WERI-Rb-1 (cell line): Measurements from ENCODE around the gene ID4.

Experiments
- DNase-seq: peaks from one replicate; pipeline ENCODE4 v3.0.0-alpha.2; 2020
- H3K27ac ChIP-seq: fragments of 250-450 bp; sonication (Bioruptor Pico); 2 replicates; pipeline ENCODE4 v1.5.1; 2020; ENCODE audit warnings: mild to moderate bottlenecking, moderate library complexity
- H3K27me3 ChIP-seq: fragments of 250-450 bp; sonication (Bioruptor Pico); 2 replicates; pipeline ENCODE4 v1.5.1; 2021; ENCODE audit warnings: mild to moderate bottlenecking, low read depth, moderate library complexity; ENCODE audit not compliant: insufficient read depth, severe bottlenecking
- H3K36me3 ChIP-seq: fragments of 250-450 bp; sonication (Bioruptor Pico); 2 replicates; pipeline ENCODE4 v1.5.1; 2020; ENCODE audit warnings: mild to moderate bottlenecking, moderate library complexity
- H3K4me3 ChIP-seq: 2 replicates; pipeline ENCODE4 v1.5.1; 2011; ENCODE audit warnings: low read depth, mild to moderate bottlenecking, control low read depth, low read length
- H3K9me3 ChIP-seq: fragments of 250-450 bp; sonication (Bioruptor Pico); 2 replicates; pipeline ENCODE4 v1.5.1; 2021; ENCODE audit warnings: mild to moderate bottlenecking, moderate library complexity; ENCODE audit not compliant: severe bottlenecking
- TF ChIP-seq, protein P1 (sequence below): IDR thresholded peaks from 2 replicates; pipeline ENCODE4 v1.5.1; 2011; ENCODE audit warnings: low read depth, mild to moderate bottlenecking, control low read depth, inconsistent platforms, low read length

The ID4 gene

DNA sequence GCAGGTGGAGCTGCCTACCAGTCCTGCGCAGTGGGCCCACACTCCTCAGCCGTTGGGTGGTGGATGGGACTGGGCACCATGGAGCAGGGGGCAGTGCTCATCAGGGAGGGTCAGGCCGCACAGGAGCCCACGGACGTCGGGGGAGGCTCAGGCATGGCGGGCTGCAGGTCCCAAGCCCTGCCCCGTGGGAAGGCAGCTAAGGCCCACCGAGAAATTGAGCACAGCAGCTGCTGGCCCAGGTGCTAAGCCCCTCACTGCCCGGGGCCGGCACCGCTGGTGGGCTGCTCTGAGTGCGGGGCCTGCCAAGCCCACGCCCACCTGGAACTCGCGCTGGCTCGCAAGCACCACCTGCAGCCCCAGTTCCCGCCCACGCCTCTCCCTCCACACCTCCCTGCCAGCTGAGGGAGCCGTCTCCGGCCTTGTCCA lies 30.2 kb upstream of the ID4 start:
- Histone ChIP-seq H3K36me3 (no peaks in the 10 kb centered on the region), H3K27me3 (no peaks in the 10 kb centered on the region), H3K4me3 (no peak overlapping the region), H3K27ac (no peak overlapping the region), H3K9me3 (peaks cover 11% of the 10 kb centered on the region)
- TF ChIP-seq, protein P1, sequence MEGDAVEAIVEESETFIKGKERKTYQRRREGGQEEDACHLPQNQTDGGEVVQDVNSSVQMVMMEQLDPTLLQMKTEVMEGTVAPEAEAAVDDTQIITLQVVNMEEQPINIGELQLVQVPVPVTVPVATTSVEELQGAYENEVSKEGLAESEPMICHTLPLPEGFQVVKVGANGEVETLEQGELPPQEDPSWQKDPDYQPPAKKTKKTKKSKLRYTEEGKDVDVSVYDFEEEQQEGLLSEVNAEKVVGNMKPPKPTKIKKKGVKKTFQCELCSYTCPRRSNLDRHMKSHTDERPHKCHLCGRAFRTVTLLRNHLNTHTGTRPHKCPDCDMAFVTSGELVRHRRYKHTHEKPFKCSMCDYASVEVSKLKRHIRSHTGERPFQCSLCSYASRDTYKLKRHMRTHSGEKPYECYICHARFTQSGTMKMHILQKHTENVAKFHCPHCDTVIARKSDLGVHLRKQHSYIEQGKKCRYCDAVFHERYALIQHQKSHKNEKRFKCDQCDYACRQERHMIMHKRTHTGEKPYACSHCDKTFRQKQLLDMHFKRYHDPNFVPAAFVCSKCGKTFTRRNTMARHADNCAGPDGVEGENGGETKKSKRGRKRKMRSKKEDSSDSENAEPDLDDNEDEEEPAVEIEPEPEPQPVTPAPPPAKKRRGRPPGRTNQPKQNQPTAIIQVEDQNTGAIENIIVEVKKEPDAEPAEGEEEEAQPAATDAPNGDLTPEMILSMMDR: no peak
- DNase-seq: no peak

DNA sequence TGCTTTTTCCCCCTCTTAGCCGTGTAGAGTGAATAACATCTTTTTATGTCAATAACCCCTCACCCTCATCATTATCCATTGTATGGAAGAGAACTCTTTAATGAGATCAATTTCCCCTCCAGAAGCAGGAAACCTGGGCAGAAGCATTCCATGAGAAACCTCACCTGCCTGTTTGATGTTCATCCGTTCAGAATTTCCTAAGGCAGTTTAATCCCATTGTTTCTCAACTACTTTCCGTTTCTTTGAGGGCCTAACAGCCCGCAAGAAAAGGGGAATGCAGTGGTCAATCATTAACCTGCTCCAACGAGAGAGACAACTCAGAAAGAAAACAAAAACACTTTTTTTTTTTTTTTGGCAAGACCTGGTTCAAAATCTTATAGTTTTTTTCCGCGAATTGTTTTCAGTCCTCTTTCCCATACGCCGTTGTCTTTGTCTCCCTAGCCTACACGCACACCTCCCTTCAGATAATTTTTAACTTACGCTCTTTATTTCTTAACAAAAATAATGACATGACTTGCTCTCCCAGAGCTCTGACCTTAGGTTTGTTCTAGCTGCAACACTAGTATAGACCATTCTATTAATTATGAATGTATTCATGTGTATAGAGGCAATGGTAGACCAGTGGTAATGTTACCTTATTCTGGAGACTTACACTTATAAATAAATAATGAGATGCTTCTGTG lies 25.6 kb upstream of the ID4 start:
- H3K27ac ChIP-seq: no peak overlapping the region
- H3K9me3 ChIP-seq: peaks cover 7% of the 10 kb centered on the region
- H3K36me3 ChIP-seq: no peaks in the 10 kb centered on the region
- no peak overlapping the region for H3K4me3 ChIP-seq
- no peak for DNase-seq
- H3K27me3 ChIP-seq: no peaks in the 10 kb centered on the region
- TF ChIP-seq, protein P1: no peak

DNA sequence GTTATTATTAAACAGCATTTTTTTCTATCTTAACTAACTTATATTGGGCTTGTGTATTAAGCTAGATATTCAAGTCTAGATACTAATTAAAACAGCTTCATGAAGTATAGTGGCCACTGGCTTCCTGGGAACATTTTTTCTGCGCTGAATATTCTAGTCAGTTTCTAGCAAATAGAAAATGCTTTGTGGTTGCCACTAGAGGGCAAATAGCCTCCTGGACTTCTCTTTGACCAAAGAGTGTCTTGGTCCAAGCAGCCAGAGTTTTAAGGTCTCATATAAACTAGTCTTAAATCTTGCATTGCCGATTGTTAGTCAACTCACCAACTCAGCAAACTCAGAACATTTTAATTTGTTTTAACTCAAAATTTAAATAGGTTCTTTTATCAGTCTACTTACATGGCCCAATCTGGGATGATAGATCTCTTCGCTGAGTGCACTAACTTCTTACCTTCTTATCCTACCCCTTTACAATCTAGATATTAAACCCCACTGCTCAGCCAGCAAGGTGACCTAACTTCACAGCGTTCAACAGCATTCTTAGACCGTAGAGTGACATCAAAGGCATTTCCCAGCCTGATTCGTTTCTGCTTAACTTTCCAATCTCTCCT lies 24.6 kb upstream of the ID4 start:
- Histone ChIP-seq H3K4me3 (no peak overlapping the region), H3K36me3 (no peaks in the 10 kb centered on the region), H3K9me3 (no peaks in the 10 kb centered on the region), H3K27me3 (no peaks in the 10 kb centered on the region), H3K27ac (no peak overlapping the region)
- TF ChIP-seq, protein P1: peak; percentile 73
- DNase-seq: no peak

DNA sequence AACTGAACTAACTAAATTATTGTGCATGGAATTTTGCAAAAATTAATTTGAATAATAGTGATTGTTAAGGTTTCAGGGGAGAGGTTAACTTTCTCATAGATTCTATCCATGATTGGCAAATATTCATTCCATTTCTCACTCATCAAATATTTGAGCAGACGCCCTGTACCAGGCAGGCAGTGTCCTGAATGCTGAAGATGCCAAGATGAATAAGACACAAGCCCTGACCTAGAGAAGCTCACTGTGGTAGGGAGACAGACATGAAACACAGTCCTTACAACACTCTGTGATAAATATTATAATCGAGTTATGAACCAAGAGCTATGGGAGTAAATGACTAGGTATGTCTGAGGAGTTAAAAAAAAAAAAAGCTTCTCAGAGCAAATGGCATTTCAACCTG lies 18.4 kb upstream of the ID4 start:
- no peak for DNase-seq
- Histone ChIP-seq H3K4me3 (no peak overlapping the region), H3K27me3 (no peaks in the 10 kb centered on the region), H3K27ac (no peak overlapping the region), H3K36me3 (no peaks in the 10 kb centered on the region), H3K9me3 (no peaks in the 10 kb centered on the region)
- TF ChIP-seq, protein P1: no peak

DNA sequence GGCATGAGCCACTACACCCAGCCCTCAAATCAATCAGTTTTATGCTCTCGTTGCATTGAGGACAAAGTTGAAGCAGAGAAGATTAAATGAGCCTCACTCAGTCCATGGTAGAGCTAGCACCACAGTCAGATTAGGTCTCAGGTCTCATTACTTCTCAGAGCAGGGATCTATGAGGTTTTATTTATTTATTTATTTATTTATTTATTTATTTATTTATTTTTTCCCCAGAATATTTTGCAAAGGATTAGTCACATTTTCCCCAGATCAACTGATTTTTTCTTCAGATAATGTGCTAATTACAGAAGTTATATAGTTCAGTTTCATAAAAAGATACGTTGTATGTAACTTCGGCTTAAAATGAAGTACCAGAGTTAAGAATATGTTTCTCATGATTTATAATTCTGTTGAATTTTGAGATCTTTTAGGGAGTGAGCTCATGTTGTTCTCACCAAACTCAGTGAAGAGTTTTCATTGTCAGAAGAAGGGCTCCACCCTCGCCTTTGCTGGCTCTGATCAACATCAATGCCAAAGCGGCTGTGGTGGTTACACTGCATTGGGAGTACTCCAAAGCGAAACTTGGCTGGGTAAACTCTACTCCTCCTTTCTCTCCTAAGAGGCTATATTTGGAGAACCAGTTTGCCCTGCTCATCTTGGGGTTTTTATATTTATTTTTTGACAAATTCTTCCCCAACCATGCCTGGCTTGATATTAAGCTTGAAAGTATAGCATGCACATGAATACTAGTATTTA lies 12.9 kb upstream of the ID4 start:
- no peak for DNase-seq
- Histone ChIP-seq H3K9me3 (no peaks in the 10 kb centered on the region), H3K36me3 (no peaks in the 10 kb centered on the region), H3K27ac (no peak overlapping the region), H3K27me3 (no peaks in the 10 kb centered on the region), H3K4me3 (no peak overlapping the region)
- TF ChIP-seq, protein P1: no peak
